ENCODE data around the gene CHSY3. TPM values are rescaled to one million over a fixed set of nuclear protein-coding genes. Genes with fewer than 3 reads are reported as not detected.

CHSY3 gene
- polyA plus RNA-seq, result 4.9 TPM in 1 of 2 replicates, not detected in the other

DNA sequence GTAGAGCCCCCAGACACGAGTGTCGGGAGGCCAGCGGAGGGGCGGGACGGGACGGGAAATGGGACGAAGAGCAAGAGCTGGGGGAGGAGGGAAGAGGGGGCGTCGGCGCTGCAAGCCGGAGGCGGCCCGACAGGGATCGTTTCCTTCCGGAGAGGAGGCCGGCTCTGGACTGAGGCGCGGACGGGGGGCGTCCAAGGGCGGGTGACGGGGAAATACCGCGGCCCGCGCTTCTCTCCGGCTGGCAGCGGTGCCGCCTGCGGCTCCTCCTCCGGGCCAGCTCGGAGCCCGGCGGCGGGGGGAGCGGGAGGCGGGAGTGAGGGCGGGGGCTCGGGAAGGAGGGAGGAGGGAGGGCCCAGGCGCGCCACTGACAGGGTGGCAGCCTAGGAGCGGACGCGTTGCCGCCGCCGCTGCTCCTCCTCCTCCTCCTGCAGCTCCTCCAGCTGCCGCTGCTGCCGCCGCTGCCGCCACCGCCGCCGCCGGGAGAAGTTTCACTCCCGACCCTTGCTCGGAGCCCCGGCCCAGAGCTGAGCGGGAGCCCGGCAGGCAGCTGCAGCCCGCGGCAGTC lies at the start of gene CHSY3:
CHSY3 (plus strand) TSS at position 364 of the 565 bp plus-strand sequence.

Other genes with a start within 250 kb of the CHSY3 start
- gene MINAR2, start 156.4 kb upstream of the CHSY3 start, polyA plus RNA-seq, result not detected in 2 replicates